ENCODE results near the gene TBX10.

- TF ChIP-seq CTCF (conservative IDR thresholded peaks at IDR 0.05; ENCODE audit: low read length) (no peak), EZH2phosphoT487 (IDR thresholded peaks at IDR 0.05; ENCODE audit: borderline replicate concordance, low read depth, low read length) (no peak)
Observed at GRCh38 chr11:67634366-67635230, 5.0 kb downstream of the TBX10 start.

Data from OCI-LY7 (cell line).